HepG2 (cell line): ENCODE results near the gene PCSK5. TPM values are rescaled to one million over a fixed set of nuclear protein-coding genes. Genes with fewer than 3 reads are reported as not detected.

ENCODE experiments used
- ATAC-seq: fragments of 200-7000 bp; cut with Tn5 transposase; 3 replicates; pipeline ENCODE4 v1.9.1; 2020; ENCODE audit warnings: mild to moderate bottlenecking, moderate library complexity
- BruUV-seq: library from RNA; stranded (reverse); fragments of 400-500 nt; replicated peaks from 2 replicates; lab custom pipeline; 2021; lab: Mats Ljungman, UMichigan
- CTCF ChIA-PET: fragments of 300-600 bp; formaldehyde crosslinking; extraction: SDS; loops from one replicate; lab custom pipeline; 2021; ENCODE audit warnings: low total read pairs, inconsistent platforms, low intra/inter-chr PET ratio; lab: Yijun Ruan, JAX
- POLR2A ChIA-PET: fragments of 350-600 bp; sonication (Branson Sonifier 250); formaldehyde crosslinking; loops from one replicate; lab custom pipeline; 2020; ENCODE audit warnings: antibody characterized with exemption, inconsistent platforms; lab: Yijun Ruan, JAX
- DNase-seq: peaks from one replicate; pipeline ENCODE4 v3.0.0-alpha.2; 2015; ENCODE audit warnings: low spot score
- FAIRE-seq: peaks from 3 replicates; lab custom pipeline; 2011; peaks lifted over from hg19 to GRCh38; lab: Jason Lieb, UNC
- H2AFZ ChIP-seq: one replicate; pipeline ENCODE4 v1.6.1; 2011; ENCODE audit warnings: low read length, inconsistent platforms
- H3K27ac ChIP-seq: fragments of 300-600 bp; 3 replicates; pipeline ENCODE4 v1.8.0; 2011; ENCODE audit warnings: mixed run types, mild to moderate bottlenecking, mixed read lengths, low read length, inconsistent platforms; ENCODE audit not compliant: insufficient read depth; ENCODE audit errors: extremely low read length
- H3K27me3 ChIP-seq, 2 experiments: fragments of 200-600 bp in 1 of 2; 2 replicates in 1 of 2; 3 replicates in 1 of 2; pipeline versions ENCODE4 v1.6.0 to v1.8.0; 2011; ENCODE audit warnings: low read length in 2 of 2, mild to moderate bottlenecking in 2 of 2, moderate library complexity in 2 of 2, inconsistent platforms in 1 of 2; ENCODE audit not compliant: insufficient read depth in 2 of 2, control insufficient read depth in 1 of 2
- H3K36me3 ChIP-seq, 2 experiments: fragments of 200-600 bp in 1 of 2; replicated peaks in 1 of 2; 2 replicates in 1 of 2; 3 replicates in 1 of 2; pipeline versions ENCODE4 v1.5.1 to v1.8.0; 2011; ENCODE audit warnings: low read length in 2 of 2, inconsistent platforms in 1 of 2; ENCODE audit not compliant: insufficient read depth in 2 of 2, control insufficient read depth in 1 of 2
- H3K4me1 ChIP-seq: 2 replicates; pipeline ENCODE4 v1.5.1; 2012; ENCODE audit warnings: low read length, inconsistent platforms; ENCODE audit not compliant: insufficient read depth
- H3K4me2 ChIP-seq: 2 replicates; pipeline ENCODE4 v1.6.0; 2011; ENCODE audit warnings: low read depth, low read length, inconsistent platforms
- H3K4me3 ChIP-seq, 3 experiments: fragments of 200-600 bp in 1 of 3; sonication (generic), shearing (Covaris generic) in 1 of 3; replicated peaks in 1 of 3; 2 replicates each; pipeline ENCODE4 v1.5.1; 2011 to 2016; ENCODE audit warnings: low read length in 3 of 3, inconsistent platforms in 2 of 3, low read depth in 2 of 3, mild to moderate bottlenecking in 2 of 3, control low read depth in 1 of 3, mixed read lengths in 1 of 3; ENCODE audit not compliant: insufficient read depth in 1 of 3
- H3K79me2 ChIP-seq: one replicate; pipeline ENCODE4 v1.6.1; 2011; ENCODE audit warnings: low read length, inconsistent platforms; ENCODE audit not compliant: insufficient read depth
- H3K9ac ChIP-seq: 2 replicates; pipeline ENCODE4 v1.6.0; 2011; ENCODE audit warnings: mild to moderate bottlenecking, low read depth, low read length, inconsistent platforms; ENCODE audit not compliant: insufficient read depth
- H3K9me3 ChIP-seq: 2 replicates; pipeline ENCODE4 v1.5.1; 2012; ENCODE audit warnings: mild to moderate bottlenecking, low read length
- H4K20me1 ChIP-seq: 2 replicates; pipeline ENCODE4 v1.6.0; 2011; ENCODE audit warnings: inconsistent platforms, mild to moderate bottlenecking, low read length, moderate library complexity; ENCODE audit not compliant: insufficient read depth
- ARID4A ChIP-seq: sonication (generic); formaldehyde crosslinking; IDR thresholded peaks from 2 replicates; pipeline ENCODE4 v1.5.0; 2020; ENCODE audit warnings: mild to moderate bottlenecking, missing genetic modification reagents, borderline replicate concordance
- ESRRA ChIP-seq: sonication (generic); formaldehyde crosslinking; IDR thresholded peaks from 2 replicates; pipeline ENCODE4 v1.5.1; 2020; ENCODE audit warnings: mild to moderate bottlenecking, low read depth, missing genetic modification reagents
- HMG20B ChIP-seq: conservative IDR thresholded peaks from 2 replicates; pipeline ENCODE4 v1.6.1; 2016; ENCODE audit warnings: missing genetic modification reagents, missing compliant biosample characterization
- IRX3 ChIP-seq: sonication (generic); formaldehyde crosslinking; IDR thresholded peaks from 2 replicates; pipeline ENCODE4 v1.8.1; 2023; ENCODE audit warnings: mild to moderate bottlenecking, low read depth, missing genetic modification reagents, borderline replicate concordance
- RNF219 ChIP-seq: sonication (generic); formaldehyde crosslinking; IDR thresholded peaks from 2 replicates; pipeline ENCODE4 v1.5.0; 2020; ENCODE audit warnings: mild to moderate bottlenecking, missing genetic modification reagents
- SNAPC4 ChIP-seq: sonication (generic); formaldehyde crosslinking; IDR thresholded peaks from 2 replicates; pipeline ENCODE4 v1.4.0; 2020; ENCODE audit warnings: mild to moderate bottlenecking, missing genetic modification reagents
- SUZ12 ChIP-seq: fragments of 150-350 bp; IDR thresholded peaks from 2 replicates; pipeline ENCODE4 v1.6.1; 2014; ENCODE audit warnings: low read depth, low read length
- THRA ChIP-seq: sonication (generic); formaldehyde crosslinking; IDR thresholded peaks from 2 replicates; pipeline ENCODE4 v1.4.0; 2020; ENCODE audit warnings: missing genetic modification reagents, borderline replicate concordance
- ZFYVE20 ChIP-seq: sonication (generic); formaldehyde crosslinking; IDR thresholded peaks from 2 replicates; pipeline ENCODE4 v1.8.0; 2023; ENCODE audit warnings: low read depth, mild to moderate bottlenecking, moderate library complexity, missing genetic modification reagents, borderline replicate concordance
- ZNF468 ChIP-seq: sonication (generic); formaldehyde crosslinking; IDR thresholded peaks from 2 replicates; pipeline ENCODE4 v1.8.0; 2022; ENCODE audit warnings: mild to moderate bottlenecking, moderate library complexity, missing genetic modification reagents
- ZNF713 ChIP-seq: sonication (generic); formaldehyde crosslinking; IDR thresholded peaks from 2 replicates; pipeline ENCODE4 v1.4.0; 2020; ENCODE audit warnings: mild to moderate bottlenecking, missing genetic modification reagents
- ZNF776 ChIP-seq: sonication (generic); formaldehyde crosslinking; IDR thresholded peaks from 2 replicates; pipeline ENCODE4 v1.4.0; 2020; ENCODE audit warnings: mild to moderate bottlenecking, missing genetic modification reagents
- in situ Hi-C: cut with HindIII; loops from 2 replicates; pipeline ENCODE4 v1.10.0; 2017; ENCODE audit warnings: low pct_unique_long_range_greater_than_20kb; ENCODE audit not compliant: extremely low pct_ligation_motif_present
- intact Hi-C: fragments of 100-400 bp; cut with micrococcal nuclease; formaldehyde crosslinking; loops from one replicate; pipeline ENCODE4 v1.10.0; 2022; ENCODE audit not compliant: unreplicated experiment
- polyA plus RNA-seq, 8 experiments: library from polyadenylated mRNA; depleted of rRNA in 3 of 8; stranded (reverse) in 7 of 8; unstranded in 1 of 8; fragments of >200 nt; fragmentation: Illumina TruSeq in 4 of 8; extraction: Trizol in 4 of 8; gene quantifications; 2 replicates each; pipeline versions ENCODE4 v1.2.1 to v1.2.3, GENCODE V29; 2011 to 2016; ENCODE audit warnings: low read depth in 4 of 8, missing spikeins in 1 of 8, mixed read lengths in 1 of 8; ENCODE audit not compliant: insufficient read depth in 1 of 8
- total RNA-seq, 5 experiments: library from RNA; depleted of rRNA; stranded (reverse); fragments of >200 nt; fragmentation: Illumina TruSeq; extraction: Trizol; gene quantifications; 2 replicates each; pipeline ENCODE4 v1.2.3, GENCODE V29; 2016; ENCODE audit warnings: low read depth in 1 of 5

Gene PCSK5
- total and polyA plus RNA-seq, 2 of the 13 experiments (the other 11 are each of a cell fraction or from before 2014, with no cell fraction given): 0.55 to 0.66 TPM

GRCh38 chr9:76405868-76406267 is 515.4 kb downstream of the PCSK5 start:
- CTCF ChIA-PET: no interaction called here
- TF ChIP-seq SNAPC4: no peak
- no peak for TF ChIP-seq ZNF468 (CRISPR knock-in tag)
- TF ChIP-seq ESRRA (CRISPR knock-in tag): no peak
- no peak for TF ChIP-seq RNF219 (CRISPR knock-in tag)
- no peak for TF ChIP-seq ZNF776 (CRISPR knock-in tag)
- TF ChIP-seq ARID4A (CRISPR knock-in tag): no peak
- TF ChIP-seq HMG20B (CRISPR knock-in tag): no peak
- TF ChIP-seq ZFYVE20 (CRISPR knock-in tag): no peak
- TF ChIP-seq ZNF713: no peak
- TF ChIP-seq IRX3: no peak
- TF ChIP-seq SUZ12: no peak
- no peak for TF ChIP-seq THRA

More at GRCh38 chr9:76405868-76406267, 515.4 kb downstream of the PCSK5 start:
- in situ Hi-C loops (no loop called here), intact Hi-C loops (no loop called here)
- Histone ChIP-seq H3K4me1 (peaks cover 41% of the 10 kb centered on the region), H3K79me2 (no peaks in the 10 kb centered on the region), H3K36me3 (no peaks in the 10 kb centered on the region), H2AFZ (no peak overlapping the region), H3K27me3 (no peaks in the 10 kb centered on the region), H3K9ac (no peak overlapping the region), H4K20me1 (no peaks in the 10 kb centered on the region), H3K27ac (no peak overlapping the region), H3K9me3 (no peaks in the 10 kb centered on the region), H3K4me3 (no peak overlapping the region), H3K4me2 (no peak overlapping the region)
- no TSS peak for BruUV-seq
- no peak for ATAC-seq
- no peak for DNase-seq
- no peak for FAIRE-seq
- POLR2A ChIA-PET: interaction anchor here (2.5 kb wide), 1 partner anchor 12 kb away, joined by 15 read pairs; the partner anchor contains the start of gene RFK
